HG03558 (cell line): ENCODE results near the gene TBCCD1.
A peak's percentile ranks its signal among the peaks of the same experiment; 100 is the strongest.
"Not testable (repeated sequence)": the region's sequence is repeated elsewhere in the genome, so short reads cannot be mapped to it uniquely, and the experiment has no call there.

Source experiments
- ATAC-seq: cut with Tn5 transposase; IDR thresholded peaks from one replicate; pipeline ENCODE4 v1.9.1; 2021; ENCODE audit warnings: moderate number of reproducible peaks; ENCODE audit not compliant: unreplicated experiment; ENCODE audit errors: extremely low read depth

Gene TBCCD1

GRCh38 chr3:186598108-186598784, 31.1 kb upstream of the TBCCD1 start:
- ATAC-seq: no peak

- ATAC-seq: no peak
Measured at GRCh38 chr3:186596568-186597287, 29.6 kb upstream of the TBCCD1 start.

- no peak for ATAC-seq
Measured at GRCh38 chr3:186594591-186595113, 27.5 kb upstream of the TBCCD1 start.

GRCh38 chr3:186593862-186594261, 26.7 kb upstream of the TBCCD1 start:
- ATAC-seq: no peak

- ATAC-seq: no peak
Measured at GRCh38 chr3:186592682-186593081, 25.5 kb upstream of the TBCCD1 start.

- no peak for ATAC-seq
Measured at GRCh38 chr3:186590580-186591295, 23.6 kb upstream of the TBCCD1 start.

- ATAC-seq: no peak
Measured at GRCh38 chr3:186589856-186590579, 22.9 kb upstream of the TBCCD1 start.

- ATAC-seq: no peak
Measured at GRCh38 chr3:186589121-186589520, 22.0 kb upstream of the TBCCD1 start.

- ATAC-seq: no peak
Measured at GRCh38 chr3:186588632-186589031, 21.5 kb upstream of the TBCCD1 start.

- ATAC-seq: no peak
Measured at GRCh38 chr3:186587183-186587582, 20.0 kb upstream of the TBCCD1 start.

- ATAC-seq: not testable (repeated sequence)
Measured at GRCh38 chr3:186586245-186586644, 19.1 kb upstream of the TBCCD1 start.

- no peak for ATAC-seq
Measured at GRCh38 chr3:186583831-186584230, 16.7 kb upstream of the TBCCD1 start.

- ATAC-seq: no peak
Measured at GRCh38 chr3:186582541-186582940, 15.4 kb upstream of the TBCCD1 start.

GRCh38 chr3:186580785-186581184, 13.6 kb upstream of the TBCCD1 start:
- no peak for ATAC-seq

GRCh38 chr3:186577521-186577920, 10.4 kb upstream of the TBCCD1 start:
- ATAC-seq: no peak

GRCh38 chr3:186571644-186572013, 4.5 kb upstream of the TBCCD1 start:
- ATAC-seq: no peak

- no peak for ATAC-seq
Measured at GRCh38 chr3:186570941-186571643, 4.0 kb upstream of the TBCCD1 start.

- peak; percentile 78 for ATAC-seq
Measured at GRCh38 chr3:186570096-186570940, 3.2 kb upstream of the TBCCD1 start, which contains the start of gene DNAJB11. Gene DNAJB11 (plus strand): TSS chr3:186570720. CDS start chr3:186570898, 178 bp downstream.

GRCh38 chr3:186569779-186570095, 2.6 kb upstream of the TBCCD1 start:
- ATAC-seq: no peak
